HEK293T (cell line): ENCODE results near the gene EMD.
"Not testable (repeated sequence)": the region's sequence is repeated elsewhere in the genome, so short reads cannot be mapped to it uniquely, and the experiment has no call there.

Source experiments
- ARNT ChIP-seq: fragments of 450-650 bp; IDR thresholded peaks from 2 replicates; pipeline ENCODE4 v1.6.1; 2017; ENCODE audit warnings: mild to moderate bottlenecking
- BHLHE40 ChIP-seq: fragments of 450-650 bp; IDR thresholded peaks from 2 replicates; pipeline ENCODE4 v1.6.1; 2016; ENCODE audit warnings: mild to moderate bottlenecking, moderate library complexity, borderline replicate concordance
- CTBP1 ChIP-seq: fragments of 450-650 bp; IDR thresholded peaks from 2 replicates; pipeline ENCODE4 v1.6.1; 2016; ENCODE audit warnings: borderline replicate concordance
- FOXA1 ChIP-seq: fragments of 450-650 bp; IDR thresholded peaks from 2 replicates; pipeline ENCODE4 v1.6.1; 2016; ENCODE audit warnings: mild to moderate bottlenecking
- FOXK2 ChIP-seq: fragments of 450-650 bp; IDR thresholded peaks from 2 replicates; pipeline ENCODE4 v1.6.1; 2016; ENCODE audit warnings: mild to moderate bottlenecking
- FOXM1 ChIP-seq: fragments of 450-650 bp; IDR thresholded peaks from 2 replicates; pipeline ENCODE4 v1.6.1; 2017; ENCODE audit warnings: mild to moderate bottlenecking, borderline replicate concordance
- HDGF ChIP-seq: fragments of 450-650 bp; IDR thresholded peaks from 2 replicates; pipeline ENCODE4 v1.6.1; 2017; ENCODE audit warnings: antibody characterized with exemption, borderline replicate concordance
- LEF1 ChIP-seq: fragments of 450-650 bp; IDR thresholded peaks from 2 replicates; pipeline ENCODE4 v1.6.1; 2017; ENCODE audit warnings: mild to moderate bottlenecking, borderline replicate concordance
- NFRKB ChIP-seq: fragments of 450-650 bp; IDR thresholded peaks from 2 replicates; pipeline ENCODE4 v1.6.1; 2016; ENCODE audit warnings: mild to moderate bottlenecking, moderate library complexity
- PKNOX1 ChIP-seq: fragments of 450-650 bp; IDR thresholded peaks from 2 replicates; pipeline ENCODE4 v1.6.1; 2016
- SP1 ChIP-seq: fragments of 450-650 bp; IDR thresholded peaks from 2 replicates; pipeline ENCODE4 v1.6.1; 2017
- SUZ12 ChIP-seq: fragments of 450-650 bp; IDR thresholded peaks from 2 replicates; pipeline ENCODE4 v1.6.1; 2016; ENCODE audit warnings: mild to moderate bottlenecking
- TARDBP ChIP-seq: fragments of 450-650 bp; IDR thresholded peaks from 2 replicates; pipeline ENCODE4 v1.6.1; 2016
- ZNF384 ChIP-seq: fragments of 450-650 bp; IDR thresholded peaks from 2 replicates; pipeline ENCODE4 v1.6.1; 2016

- not testable (repeated sequence) for TF ChIP-seq SUZ12, ZNF384, BHLHE40, HDGF, SP1, FOXA1, NFRKB, TARDBP, FOXK2, LEF1, PKNOX1, CTBP1, FOXM1, ARNT
Measured at GRCh38 chrX:154388649-154389048, 9.6 kb downstream of the EMD start.
